Measurements from ENCODE around the gene TBC1D14. TPM values are rescaled to one million over a fixed set of nuclear protein-coding genes. Genes with fewer than 3 reads are reported as not detected.

The TBC1D14 gene
- total and polyA plus RNA-seq, 2 of the 8 experiments (the other 6 are each of a cell fraction or from before 2014, with no cell fraction given) = 45.6 to 48.2 TPM

DNA sequence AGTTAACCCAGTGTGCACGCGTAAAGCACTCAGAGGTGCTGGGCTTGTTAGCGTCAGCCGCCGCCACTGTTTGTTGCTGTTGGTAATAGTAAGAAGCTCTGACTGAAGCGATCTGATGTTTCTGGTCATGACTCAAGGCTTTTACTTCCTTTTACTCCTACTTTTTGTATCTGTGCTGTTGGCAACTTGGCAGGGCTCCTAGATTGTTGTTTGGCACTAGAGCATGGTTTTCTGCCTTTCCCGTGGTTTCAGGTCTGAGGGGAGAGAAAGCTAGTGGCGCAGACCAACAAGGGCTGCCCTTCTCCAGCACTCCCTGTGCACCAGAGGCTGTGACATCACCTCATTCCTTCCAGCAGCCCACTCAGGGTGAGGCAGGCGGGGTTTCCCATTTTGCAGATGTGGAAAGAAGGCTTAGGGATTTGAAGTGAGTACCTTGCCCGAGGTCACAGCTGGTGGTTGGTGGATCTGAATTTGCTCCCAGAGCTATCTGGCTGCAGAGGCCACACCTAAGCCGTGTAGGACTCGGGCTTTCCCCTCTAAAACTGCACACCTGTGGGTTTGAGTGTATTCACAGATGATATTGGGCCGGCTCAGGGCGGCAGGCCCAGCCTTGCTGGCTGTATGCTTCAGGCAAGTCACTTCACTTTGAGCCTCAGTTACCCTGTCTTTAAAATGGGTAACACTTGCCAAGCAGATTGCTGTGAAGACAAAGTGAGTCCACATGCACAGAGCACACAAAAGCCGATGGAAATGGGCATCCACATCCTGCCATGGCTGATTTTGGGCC, 82.3 kb downstream of the TBC1D14 start:
- FAIRE-seq = no peak
- TF ChIP-seq TAF1 (IDR thresholded peaks at IDR 0.05; ENCODE audit: low read depth, low read length) (no peak), JUND (IDR thresholded peaks at IDR 0.05; ENCODE audit: low read length) (no peak), EGR1 (IDR thresholded peaks at IDR 0.05; ENCODE audit: borderline replicate concordance, low read depth, low read length) (no peak), NANOG (IDR thresholded peaks at IDR 0.05; ENCODE audit: insufficient read depth, low read depth, low read length, poor library complexity, severe bottlenecking) (no peak), EP300 (IDR thresholded peaks at IDR 0.05; ENCODE audit: borderline replicate concordance in 1 of 2, low read depth in 2 of 2, low read length in 2 of 2) (no peak), RNF2 (IDR thresholded peaks at IDR 0.05; ENCODE audit: borderline replicate concordance, low read depth, low read length, missing control alignments, poor library complexity, severe bottlenecking) (no peak), CBX8 (IDR thresholded peaks at IDR 0.05; ENCODE audit: borderline replicate concordance, low read depth, low read length) (no peak), TEAD4 (IDR thresholded peaks at IDR 0.05; ENCODE audit: low read depth, low read length) (no peak), TCF12 (IDR thresholded peaks at IDR 0.05; ENCODE audit: low read depth, low read length) (no peak)
- TF ChIP-seq, protein P1, sequence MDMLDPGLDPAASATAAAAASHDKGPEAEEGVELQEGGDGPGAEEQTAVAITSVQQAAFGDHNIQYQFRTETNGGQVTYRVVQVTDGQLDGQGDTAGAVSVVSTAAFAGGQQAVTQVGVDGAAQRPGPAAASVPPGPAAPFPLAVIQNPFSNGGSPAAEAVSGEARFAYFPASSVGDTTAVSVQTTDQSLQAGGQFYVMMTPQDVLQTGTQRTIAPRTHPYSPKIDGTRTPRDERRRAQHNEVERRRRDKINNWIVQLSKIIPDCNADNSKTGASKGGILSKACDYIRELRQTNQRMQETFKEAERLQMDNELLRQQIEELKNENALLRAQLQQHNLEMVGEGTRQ (IDR thresholded peaks at IDR 0.05; ENCODE audit: low read length) = no peak

More for the DNA sequence above, 82.3 kb downstream of the TBC1D14 start:
- H3K56ac ChIP-seq (replicated peaks; ENCODE audit: insufficient read length, low read depth, low read length) = no peak overlapping the region
- no peak overlapping the region for H2BK5ac ChIP-seq (ENCODE audit: low read depth, low read length)
- H3K4me3 ChIP-seq (ENCODE audit: extremely low read depth in 1 of 4, insufficient read depth in 2 of 4, low read depth in 3 of 4, low read length in 4 of 4) = no peak overlapping the region
- peaks cover 7 to 64% of the 10 kb centered on the region in 2 experiments; a peak in 3 of 4 replicates for H3K79me2 ChIP-seq (ENCODE audit: control insufficient read depth in 1 of 2, insufficient read depth in 2 of 2, low read length in 2 of 2)
- DNase-seq (ENCODE audit: low read depth in 1 of 2, low spot score in 2 of 2) = no peak
- no peak overlapping the region for H3K4ac ChIP-seq (replicated peaks; ENCODE audit: insufficient read length, low read depth, low read length)
- no peak overlapping the region for H2BK15ac ChIP-seq (ENCODE audit: low read length)
- ChIA-PET POLR2A (ENCODE audit: partially characterized antibody) (interaction anchor here (0.6 to 4.6 kb wide), 4 partner anchors 16 to 565 kb away, joined by 3 to 21 read pairs (median 4); no protein-coding TSS in a partner anchor), CTCF (ENCODE audit: partially characterized antibody) (interaction anchor here (0.6 to 3.0 kb wide), 5 partner anchors 16 to 83 kb away, joined by 3 to 14 read pairs (median 4); no protein-coding TSS in a partner anchor)
- H3K27me3 ChIP-seq (replicated peaks in 1 of 4; ENCODE audit: control insufficient read depth in 3 of 4, extremely low read depth in 1 of 4, insufficient read depth in 3 of 4, low read length in 3 of 4) = no peaks in the 10 kb centered on the region
- H3K9me3 ChIP-seq (ENCODE audit: insufficient read depth in 2 of 2, low read depth in 1 of 2, low read length in 1 of 2) = no peaks in the 10 kb centered on the region
- peaks cover 5 to 12% (median 8%) of the 10 kb centered on the region in 4 experiments for H3K4me1 ChIP-seq (replicated peaks in 1 of 4; ENCODE audit: control insufficient read depth in 3 of 4, insufficient read depth in 4 of 4, low read length in 3 of 4)
- no peak overlapping the region for H2BK120ac ChIP-seq (replicated peaks; ENCODE audit: low read depth, low read length)
- H3K27ac ChIP-seq (ENCODE audit: low read depth, low read length) = no peak overlapping the region
- H2BK12ac ChIP-seq (ENCODE audit: low read depth, low read length) = no peak overlapping the region
- H2AFZ ChIP-seq (ENCODE audit: low read length) = no peak overlapping the region
- H4K91ac ChIP-seq (replicated peaks; ENCODE audit: insufficient read length, low read length) = no peak overlapping the region
- no peak overlapping the region for H3K14ac ChIP-seq (ENCODE audit: insufficient read length)
- H4K5ac ChIP-seq (ENCODE audit: insufficient read length, low read depth, low read length) = no peak overlapping the region
- H3K36me3 ChIP-seq (ENCODE audit: control insufficient read depth in 2 of 4, insufficient read depth in 4 of 4, low read length in 3 of 4) = peaks cover 2 to 28% (median 17%) of the 10 kb centered on the region in 4 experiments; a peak in 7 of 8 replicates
- 80% methylated on average over 15 of the region's 15 CpGs; no CpG with 5 or more reads in 1 of the 2 experiments for WGBS, 2 experiments (ENCODE audit: extremely low coverage in 1 of 2, insufficient coverage in 1 of 2, insufficient read length in 1 of 2, insufficient replicate concordance in 2 of 2, low coverage in 1 of 2, low lambda C conversion rate in 2 of 2, missing lambda C conversion rate in 1 of 2)
- H3K9ac ChIP-seq (replicated peaks in 1 of 4; ENCODE audit: extremely low read depth in 1 of 4, low read depth in 3 of 4, low read length in 3 of 4) = no peak overlapping the region
- H4K20me1 ChIP-seq (replicated peaks in 1 of 2; ENCODE audit: control insufficient read depth in 1 of 2, insufficient read depth in 2 of 2, low read length in 2 of 2) = peaks cover 19 to 32% of the 10 kb centered on the region in 2 experiments
- H3K18ac ChIP-seq (ENCODE audit: extremely low read depth, low read length) = no peak overlapping the region
- peaks cover 4% of the 10 kb centered on the region for H3K23me2 ChIP-seq (ENCODE audit: low read depth, low read length)
- H3K4me2 ChIP-seq (ENCODE audit: insufficient read depth in 1 of 2, low read depth in 2 of 2, low read length in 2 of 2) = no peak overlapping the region
- H2BK20ac ChIP-seq (ENCODE audit: low read length) = no peak overlapping the region
- peaks cover 28% of the 10 kb centered on the region for H3K79me1 ChIP-seq (ENCODE audit: low read depth, low read length)
- H4K8ac ChIP-seq (ENCODE audit: extremely low read depth, insufficient read depth, low read length) = peak overlapping the region; percentile 57; the same call in 1 of the 2 replicates
- no peak overlapping the region for H3K23ac ChIP-seq (ENCODE audit: insufficient read length)
- no peak overlapping the region for H2AK5ac ChIP-seq (ENCODE audit: low read depth, low read length)
